Left kidney (tissue), 2 donors: ENCODE measurements around the gene GRIA1. TPM values are rescaled to one million over a fixed set of nuclear protein-coding genes. Genes with fewer than 3 reads are reported as not detected.

ENCODE experiments used
- DNase-seq: peaks from one replicate; pipeline ENCODE4 v3.0.0-alpha.2; 2013
- polyA plus RNA-seq: library from polyadenylated mRNA; unstranded; fragments of 120-200 nt; gene quantifications from one replicate; pipeline ENCODE4 v1.2.1, GENCODE V29; 2013; ENCODE audit not compliant: insufficient read length

Gene GRIA1
- polyA plus RNA-seq, 1 donor = 4.3 TPM

GRCh38 chr5:153498516-153498915 lies 8.0 kb downstream of the GRIA1 start:
- no peak for DNase-seq

- no peak for DNase-seq
Measured at GRCh38 chr5:153500178-153500577, 9.7 kb downstream of the GRIA1 start.

GRCh38 chr5:153504726-153505125 lies 14.3 kb downstream of the GRIA1 start:
- no peak for DNase-seq

- no peak for DNase-seq
Measured at GRCh38 chr5:153508700-153509099, 18.2 kb downstream of the GRIA1 start.

GRCh38 chr5:153511622-153512021 lies 21.2 kb downstream of the GRIA1 start:
- DNase-seq = no peak

- no peak for DNase-seq
Measured at GRCh38 chr5:153513156-153513555, 22.7 kb downstream of the GRIA1 start.

GRCh38 chr5:153515301-153515700 lies 24.8 kb downstream of the GRIA1 start:
- DNase-seq = no peak

GRCh38 chr5:153516504-153517240 lies 26.2 kb downstream of the GRIA1 start:
- DNase-seq = no peak

GRCh38 chr5:153517241-153517611 lies 26.8 kb downstream of the GRIA1 start:
- DNase-seq = no peak

- no peak for DNase-seq
Measured at GRCh38 chr5:153520137-153520536, 29.7 kb downstream of the GRIA1 start.

GRCh38 chr5:153520952-153521351 lies 30.5 kb downstream of the GRIA1 start:
- DNase-seq = no peak

- DNase-seq = no peak
Measured at GRCh38 chr5:153523211-153523610, 32.7 kb downstream of the GRIA1 start.

- no peak for DNase-seq
Measured at GRCh38 chr5:153523831-153524230, 33.4 kb downstream of the GRIA1 start.

- no peak for DNase-seq
Measured at GRCh38 chr5:153525536-153525935, 35.1 kb downstream of the GRIA1 start.

GRCh38 chr5:153530357-153531143 lies 40.1 kb downstream of the GRIA1 start:
- DNase-seq = no peak

- no peak for DNase-seq
Measured at GRCh38 chr5:153533546-153533945, 43.1 kb downstream of the GRIA1 start.

- no peak for DNase-seq
Measured at GRCh38 chr5:153534102-153534501, 43.6 kb downstream of the GRIA1 start.

GRCh38 chr5:153537207-153537606 lies 46.7 kb downstream of the GRIA1 start:
- no peak for DNase-seq

GRCh38 chr5:153539983-153540382 lies 49.5 kb downstream of the GRIA1 start:
- DNase-seq = no peak

- no peak for DNase-seq
Measured at GRCh38 chr5:153542536-153542935, 52.1 kb downstream of the GRIA1 start.

- no peak for DNase-seq
Measured at GRCh38 chr5:153543288-153543687, 52.8 kb downstream of the GRIA1 start.

GRCh38 chr5:153543959-153544470 lies 53.5 kb downstream of the GRIA1 start:
- no peak for DNase-seq

- DNase-seq = no peak
Measured at GRCh38 chr5:153544706-153545105, 54.2 kb downstream of the GRIA1 start.
